Measurements from ENCODE around the gene ZRANB3.
A peak's percentile ranks its signal among the peaks of the same experiment; 100 is the strongest.

ZRANB3 gene

DNA sequence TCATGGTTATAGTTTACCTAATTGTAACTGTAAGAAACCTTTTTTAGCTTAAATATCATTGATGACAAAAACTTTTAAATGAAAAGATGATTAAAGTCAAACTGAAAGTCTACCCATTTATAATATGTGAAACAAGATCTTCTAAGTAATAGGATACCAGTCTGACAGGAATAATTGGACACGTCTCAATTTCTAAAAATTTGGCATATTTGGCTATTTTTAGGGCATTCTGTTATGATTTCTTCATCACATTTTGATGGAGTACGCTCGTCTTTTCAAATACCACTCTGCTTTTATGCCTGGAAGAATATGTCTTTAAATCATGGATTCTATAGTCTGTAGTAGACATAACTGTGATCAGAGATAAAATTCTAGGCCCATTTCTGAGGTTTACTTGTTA, 1.6 kb upstream of the ZRANB3 start:
- Histone ChIP-seq H3K36me3 (replicated peaks) (no peaks in the 10 kb centered on the region), H3K27me3 (replicated peaks) (no peaks in the 10 kb centered on the region), H3K27ac (no peak overlapping the region), H3K4me3 (ENCODE audit: low read depth, low read length) (peak overlapping the region; percentile 0)
- TF ChIP-seq, protein P1, sequence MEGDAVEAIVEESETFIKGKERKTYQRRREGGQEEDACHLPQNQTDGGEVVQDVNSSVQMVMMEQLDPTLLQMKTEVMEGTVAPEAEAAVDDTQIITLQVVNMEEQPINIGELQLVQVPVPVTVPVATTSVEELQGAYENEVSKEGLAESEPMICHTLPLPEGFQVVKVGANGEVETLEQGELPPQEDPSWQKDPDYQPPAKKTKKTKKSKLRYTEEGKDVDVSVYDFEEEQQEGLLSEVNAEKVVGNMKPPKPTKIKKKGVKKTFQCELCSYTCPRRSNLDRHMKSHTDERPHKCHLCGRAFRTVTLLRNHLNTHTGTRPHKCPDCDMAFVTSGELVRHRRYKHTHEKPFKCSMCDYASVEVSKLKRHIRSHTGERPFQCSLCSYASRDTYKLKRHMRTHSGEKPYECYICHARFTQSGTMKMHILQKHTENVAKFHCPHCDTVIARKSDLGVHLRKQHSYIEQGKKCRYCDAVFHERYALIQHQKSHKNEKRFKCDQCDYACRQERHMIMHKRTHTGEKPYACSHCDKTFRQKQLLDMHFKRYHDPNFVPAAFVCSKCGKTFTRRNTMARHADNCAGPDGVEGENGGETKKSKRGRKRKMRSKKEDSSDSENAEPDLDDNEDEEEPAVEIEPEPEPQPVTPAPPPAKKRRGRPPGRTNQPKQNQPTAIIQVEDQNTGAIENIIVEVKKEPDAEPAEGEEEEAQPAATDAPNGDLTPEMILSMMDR (IDR thresholded peaks at IDR 0.05; ENCODE audit: low read depth, low read length, missing control alignments) = no peak
- in situ Hi-C loops (cut with HindIII; ENCODE audit: low pct_ligation_motif_present, low sequenced_read_pairs) = no loop called here
- DNase-seq = no peak

DNA sequence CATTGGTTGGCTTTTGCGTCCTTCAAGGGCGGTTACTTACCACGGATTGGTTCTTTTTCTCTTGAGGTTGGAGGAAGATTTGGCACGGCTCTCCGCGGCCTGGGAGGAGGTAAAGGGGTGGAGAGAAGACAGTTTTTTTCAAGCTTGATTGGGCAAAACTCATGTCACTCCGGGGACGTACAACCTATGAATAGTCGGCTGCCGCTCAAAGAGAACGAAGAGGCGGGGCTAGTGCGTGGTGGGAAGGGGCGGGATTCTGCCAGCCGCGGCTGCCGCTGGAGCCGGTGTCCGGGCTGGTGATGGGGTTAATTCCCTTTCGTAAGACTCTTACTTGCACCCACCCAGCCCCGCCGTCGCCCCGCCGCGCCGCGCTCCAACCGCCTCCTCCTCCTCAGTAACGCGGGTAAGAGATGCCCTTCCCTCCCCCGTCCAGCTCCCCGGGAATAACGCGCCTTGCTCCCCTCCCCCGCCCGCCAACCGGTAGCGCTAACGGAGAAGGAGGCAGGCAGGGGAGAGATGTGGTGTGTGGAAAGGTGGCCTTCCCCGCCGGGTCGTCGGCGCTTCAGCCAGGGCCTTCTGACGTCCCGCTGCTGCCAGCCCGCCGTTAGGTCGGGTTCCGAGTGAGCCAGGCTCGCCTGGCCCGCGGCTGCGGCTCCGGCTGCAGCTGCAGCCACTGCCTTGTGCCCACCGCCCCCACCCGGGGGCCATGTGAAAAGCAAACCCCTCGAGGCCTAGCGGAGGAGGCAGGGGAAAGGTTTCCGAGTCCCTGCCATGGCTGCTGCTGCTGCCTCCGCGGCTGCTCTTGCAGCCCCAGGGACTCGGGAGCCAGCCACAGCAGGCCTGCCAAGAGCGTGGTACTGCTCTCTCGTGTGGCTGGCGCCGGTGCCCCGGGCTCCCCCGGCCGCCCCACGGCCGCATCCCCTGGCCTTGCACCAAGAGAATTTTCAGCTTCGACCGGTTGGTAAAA, 496 bp upstream of the ZRANB3 start, which contains the start of gene R3HDM1:
Gene R3HDM1, plus strand, starts transcription at position 254 of the 967 bp plus-strand sequence. CDS start 73,362 bp downstream, outside the sequence.
- H3K4me3 ChIP-seq (ENCODE audit: low read depth, low read length) = peak within 1 kb of the TSS; percentile 83
- peak within 1 kb of the TSS; percentile 91 for H3K27ac ChIP-seq
- TF ChIP-seq, protein P1 (IDR thresholded peaks at IDR 0.05; ENCODE audit: low read depth, low read length, missing control alignments) = no peak
- H3K27me3 ChIP-seq (replicated peaks) = no peaks in the 10 kb centered on the region
- H3K36me3 ChIP-seq (replicated peaks) = no peaks in the 10 kb centered on the region
- in situ Hi-C loops (cut with HindIII; ENCODE audit: low pct_ligation_motif_present, low sequenced_read_pairs) = no loop called here
- DNase-seq = peak; percentile 100

DNA sequence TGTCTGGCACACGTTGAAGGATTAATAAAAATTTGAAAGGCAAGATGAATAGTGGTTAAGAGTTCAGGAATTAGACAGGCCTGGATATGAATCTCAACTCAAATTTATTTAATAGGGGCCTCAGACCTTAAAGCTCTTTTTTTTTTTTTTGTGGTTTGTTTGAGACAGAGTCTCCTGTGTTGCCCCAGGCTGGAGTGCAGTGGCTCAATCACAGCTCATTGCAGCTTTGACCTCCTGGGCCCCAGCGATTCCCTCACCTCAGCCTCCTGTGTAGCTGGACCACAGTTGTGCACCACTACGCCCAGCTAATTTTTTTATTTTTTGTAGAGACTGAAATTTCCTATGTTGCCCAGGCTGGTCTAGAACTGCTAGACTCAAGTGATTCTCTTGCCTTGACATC, 3.0 kb downstream of the ZRANB3 start:
- in situ Hi-C loops (cut with HindIII; ENCODE audit: low pct_ligation_motif_present, low sequenced_read_pairs) = no loop called here
- Histone ChIP-seq H3K4me3 (ENCODE audit: low read depth, low read length) (no peak overlapping the region), H3K27ac (no peak overlapping the region), H3K27me3 (replicated peaks) (no peaks in the 10 kb centered on the region), H3K36me3 (replicated peaks) (no peaks in the 10 kb centered on the region)
- no peak for DNase-seq
- TF ChIP-seq, protein P1 (IDR thresholded peaks at IDR 0.05; ENCODE audit: low read depth, low read length, missing control alignments) = no peak

DNA sequence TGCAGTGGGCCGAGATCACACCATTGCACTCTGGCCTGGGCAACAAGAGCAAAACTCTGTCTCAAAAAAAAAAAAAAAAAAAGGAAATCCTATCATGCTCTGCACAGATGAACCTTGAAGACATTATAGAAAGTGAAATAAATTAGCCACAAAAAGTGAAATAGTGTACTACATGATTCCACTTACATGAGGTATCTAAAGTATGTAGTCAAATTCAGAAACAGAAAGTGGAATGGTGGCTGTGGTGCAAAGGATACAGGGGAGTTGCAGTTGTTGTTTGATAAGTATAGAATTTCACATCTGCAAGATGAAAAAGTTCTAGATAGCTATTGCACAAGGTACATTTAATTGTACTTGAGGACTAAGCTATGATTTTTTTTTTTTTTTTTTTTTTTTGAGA, 5.2 kb downstream of the ZRANB3 start:
- in situ Hi-C loops (cut with HindIII; ENCODE audit: low pct_ligation_motif_present, low sequenced_read_pairs) = no loop called here
- H3K4me3 ChIP-seq (ENCODE audit: low read depth, low read length) = no peak overlapping the region
- TF ChIP-seq, protein P1 (IDR thresholded peaks at IDR 0.05; ENCODE audit: low read depth, low read length, missing control alignments) = no peak
- DNase-seq = no peak
- no peak overlapping the region for H3K27ac ChIP-seq
- no peaks in the 10 kb centered on the region for H3K27me3 ChIP-seq (replicated peaks)
- H3K36me3 ChIP-seq (replicated peaks) = no peaks in the 10 kb centered on the region

DNA sequence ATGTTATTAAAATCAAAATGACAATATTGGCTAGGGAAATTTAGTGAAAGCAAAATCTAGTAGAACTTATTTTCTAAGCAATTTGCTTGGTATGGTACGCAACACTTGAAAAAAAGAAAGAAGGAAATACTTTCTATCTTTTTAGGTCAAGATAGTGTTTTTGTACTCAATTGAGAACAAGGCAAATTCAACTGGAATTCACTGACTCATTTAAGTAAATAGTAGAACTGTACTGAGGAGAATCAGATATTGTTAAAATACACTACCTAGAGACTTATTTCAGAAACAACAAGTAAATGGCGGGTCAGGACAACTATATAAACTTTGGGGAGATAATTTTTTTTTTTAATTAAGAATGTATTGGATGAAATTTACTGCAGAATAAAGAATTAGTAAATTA, 18.9 kb downstream of the ZRANB3 start:
- TF ChIP-seq, protein P1 (IDR thresholded peaks at IDR 0.05; ENCODE audit: low read depth, low read length, missing control alignments) = no peak
- no peak for DNase-seq
- H3K27me3 ChIP-seq (replicated peaks) = no peaks in the 10 kb centered on the region
- H3K27ac ChIP-seq = no peak overlapping the region
- no peaks in the 10 kb centered on the region for H3K36me3 ChIP-seq (replicated peaks)
- H3K4me3 ChIP-seq (ENCODE audit: low read depth, low read length) = no peak overlapping the region
- in situ Hi-C loops (cut with HindIII; ENCODE audit: low pct_ligation_motif_present, low sequenced_read_pairs) = no loop called here

All from brain microvascular endothelial cell (primary cell).